Activated CD4-positive, alpha-beta T cell treated with anti-CD3 and anti-CD28 coated beads, Interleukin-2, amount 10 ng/mL, durations not matched to agents 24 days and 14 days (primary cell): Measurements from ENCODE around the gene CXXC1. TPM values are rescaled to one million over a fixed set of nuclear protein-coding genes. Genes with fewer than 3 reads are reported as not detected.

ENCODE experiments used
- DNase-seq: peaks from one replicate; pipeline ENCODE4 v3.0.0; 2022
- H3K27ac Mint-ChIP-seq: one replicate; pipeline ENCODE4 v1.8.0; 2022; ENCODE audit warnings: mild to moderate bottlenecking, mixed read lengths
- H3K27me3 Mint-ChIP-seq: one replicate; pipeline ENCODE4 v1.8.0; 2022; ENCODE audit warnings: mixed read lengths
- H3K36me3 Mint-ChIP-seq: one replicate; pipeline ENCODE4 v1.8.0; 2022; ENCODE audit warnings: low read depth, mild to moderate bottlenecking, mixed read lengths
- H3K4me1 Mint-ChIP-seq: one replicate; pipeline ENCODE4 v1.8.0; 2021; ENCODE audit warnings: mixed read lengths
- H3K4me3 Mint-ChIP-seq: one replicate; pipeline ENCODE4 v1.8.0; 2022; ENCODE audit warnings: mild to moderate bottlenecking, moderate library complexity, mixed read lengths
- H3K9me3 Mint-ChIP-seq: one replicate; pipeline ENCODE4 v1.8.0; 2021; ENCODE audit warnings: mixed read lengths
- intact Hi-C: fragments of 100-400 bp; cut with micrococcal nuclease; formaldehyde crosslinking; loops from one replicate; pipeline ENCODE4 v1.15.1; 2023
- total RNA-seq: library from RNA; stranded (reverse); gene quantifications from 2 replicates; pipeline ENCODE4 v1.2.3, GENCODE V29; 2022

The CXXC1 gene
- total RNA-seq, 1 donor from 2014 or later, result 105 TPM

GRCh38 chr18:50240080-50240563 is 47.4 kb downstream of the CXXC1 start:
- intact Hi-C loops, result no loop called here
- Mint-ChIP-seq H3K9me3 (peaks cover 23% of the 10 kb centered on the region), H3K27ac (peak overlapping the region; percentile 54), H3K4me3 (no peak overlapping the region), H3K4me1 (peaks cover 6% of the 10 kb centered on the region), H3K27me3 (no peaks in the 10 kb centered on the region), H3K36me3 (no peaks in the 10 kb centered on the region)
- DNase-seq, result no peak

GRCh38 chr18:50232419-50232818 is 55.1 kb downstream of the CXXC1 start:
- no peak for DNase-seq
- no peak overlapping the region for H3K27ac Mint-ChIP-seq
- no peaks in the 10 kb centered on the region for H3K36me3 Mint-ChIP-seq
- no peaks in the 10 kb centered on the region for H3K4me1 Mint-ChIP-seq
- H3K27me3 Mint-ChIP-seq, result peaks cover 2% of the 10 kb centered on the region
- intact Hi-C loops, result no loop called here
- H3K9me3 Mint-ChIP-seq, result no peaks in the 10 kb centered on the region
- H3K4me3 Mint-ChIP-seq, result no peak overlapping the region

Other genes starting within 250 kb of the CXXC1 start
- gene MYO5B, start 92.5 kb downstream of the CXXC1 start, total RNA-seq, result 0.07 and 0.14 TPM in 2 replicates
- gene CFAP53, start 21.2 kb downstream of the CXXC1 start, total RNA-seq, result 0.38 and 0.63 TPM in 2 replicates
- 91.7 and 93.3 TPM in 2 replicates for gene MBD1, start 6.2 kb downstream of the CXXC1 start, total RNA-seq
- 20.0 and 22.1 TPM in 2 replicates for gene SKA1, start 87.4 kb upstream of the CXXC1 start, total RNA-seq